ENCODE data around the gene RNF220.

RNF220 gene

GRCh38 chr1:44605914-44606615 lies 201.0 kb downstream of the RNF220 start:
- no peak for DNase-seq (ENCODE audit: low read depth)
- H3K4me3 ChIP-seq (ENCODE audit: low read depth, low read length) = no peak overlapping the region
- no peak for TF ChIP-seq CTCF (IDR thresholded peaks at IDR 0.05; ENCODE audit: control insufficient read depth, extremely low read depth, insufficient read depth)

- no peak for TF ChIP-seq CTCF (IDR thresholded peaks at IDR 0.05; ENCODE audit: control insufficient read depth, extremely low read depth, insufficient read depth)
- DNase-seq (ENCODE audit: low read depth) = no peak
- no peak overlapping the region for H3K4me3 ChIP-seq (ENCODE audit: low read depth, low read length)
These were observed 201.7 kb downstream of the RNF220 start for GRCh38 chr1:44606701-44607281.

- TF ChIP-seq CTCF (IDR thresholded peaks at IDR 0.05; ENCODE audit: control insufficient read depth, extremely low read depth, insufficient read depth) = no peak
- no peak for DNase-seq (ENCODE audit: low read depth)
- no peak overlapping the region for H3K4me3 ChIP-seq (ENCODE audit: low read depth, low read length)
These were observed 203.1 kb downstream of the RNF220 start for GRCh38 chr1:44608141-44608540.

GRCh38 chr1:44609412-44609767 lies 204.3 kb downstream of the RNF220 start:
- no peak for DNase-seq (ENCODE audit: low read depth)
- TF ChIP-seq CTCF (IDR thresholded peaks at IDR 0.05; ENCODE audit: control insufficient read depth, extremely low read depth, insufficient read depth) = peak; percentile 28; the same call in 1 of the 2 replicates
- H3K4me3 ChIP-seq (ENCODE audit: low read depth, low read length) = no peak overlapping the region

- no peak for DNase-seq (ENCODE audit: low read depth)
- TF ChIP-seq CTCF (IDR thresholded peaks at IDR 0.05; ENCODE audit: control insufficient read depth, extremely low read depth, insufficient read depth) = no peak
- no peak overlapping the region for H3K4me3 ChIP-seq (ENCODE audit: low read depth, low read length)
These were observed 204.9 kb downstream of the RNF220 start for GRCh38 chr1:44609768-44610526.

GRCh38 chr1:44610527-44611148 lies 205.6 kb downstream of the RNF220 start:
- DNase-seq (ENCODE audit: low read depth) = no peak
- no peak for TF ChIP-seq CTCF (IDR thresholded peaks at IDR 0.05; ENCODE audit: control insufficient read depth, extremely low read depth, insufficient read depth)
- no peak overlapping the region for H3K4me3 ChIP-seq (ENCODE audit: low read depth, low read length)
